NCI-H226 (cell line): ENCODE measurements around the gene FRY.

Source experiments
- DNase-seq: peaks from one replicate; pipeline ENCODE4 v3.0.0-alpha.2; 2015

The FRY gene

GRCh38 chr13:32266130-32266529 is 234.6 kb downstream of the FRY start:
- no peak for DNase-seq

DNA sequence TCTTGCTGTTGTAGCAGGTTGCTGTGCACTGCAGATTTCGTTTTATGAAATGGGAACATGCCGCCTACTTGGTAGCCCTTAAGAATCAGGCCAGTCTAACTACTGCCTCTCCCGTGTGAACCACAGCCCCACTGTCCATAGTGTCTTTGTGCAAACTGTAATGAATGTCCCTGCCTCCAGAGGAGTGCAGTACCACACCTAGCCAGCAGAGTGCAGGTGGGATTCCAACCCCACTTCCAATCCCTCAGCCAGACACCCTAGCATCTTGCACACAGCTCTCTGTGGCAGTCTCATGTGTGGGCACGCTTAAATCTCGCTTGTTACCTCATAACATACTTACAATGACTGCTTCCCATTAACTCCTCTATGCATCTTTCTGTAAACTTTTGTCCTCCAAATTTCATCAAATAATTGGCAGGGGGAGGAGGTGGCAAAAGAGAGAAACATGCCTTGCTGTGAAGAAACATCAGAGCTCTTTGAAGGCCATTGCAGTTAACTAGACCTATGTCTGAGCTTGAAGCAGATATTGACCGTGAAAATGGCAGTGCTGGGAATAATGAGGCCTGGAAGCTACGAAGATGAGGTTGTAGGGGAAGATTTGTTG is 236.4 kb downstream of the FRY start:
- no peak for DNase-seq

DNA sequence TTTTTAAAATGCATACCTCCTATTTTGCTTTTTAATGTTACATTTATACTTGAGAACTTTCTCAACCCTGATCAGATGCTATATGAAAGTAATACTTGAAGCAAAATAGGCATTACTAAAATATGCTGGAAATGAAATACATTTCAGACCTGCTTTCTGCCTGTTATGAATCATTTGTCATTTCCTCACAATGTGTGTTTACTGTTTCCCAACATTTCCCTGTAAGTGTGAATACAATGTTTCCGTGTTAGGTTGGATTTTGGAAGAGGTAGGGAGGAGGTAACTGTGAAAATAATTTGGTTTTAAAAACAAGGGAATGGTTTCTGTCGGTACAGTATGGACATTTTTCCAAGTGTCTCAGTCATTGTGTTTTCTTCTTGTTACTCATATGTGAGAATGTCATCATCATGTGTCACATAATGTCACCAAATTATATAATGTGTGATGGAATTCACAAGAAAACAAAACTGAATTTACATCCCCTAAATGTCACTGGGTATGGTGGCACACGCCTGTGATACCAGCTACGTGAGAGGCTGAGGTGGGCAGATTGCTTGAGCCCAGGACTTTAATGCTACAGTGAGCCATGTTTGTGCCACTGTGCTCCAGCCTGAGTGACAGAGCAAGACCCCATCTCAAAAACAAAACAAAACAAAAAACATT is 240.6 kb downstream of the FRY start:
- DNase-seq: no peak

GRCh38 chr13:32277839-32278238 is 246.3 kb downstream of the FRY start:
- DNase-seq: no peak

GRCh38 chr13:32278426-32278825 is 246.9 kb downstream of the FRY start:
- DNase-seq: no peak

DNA sequence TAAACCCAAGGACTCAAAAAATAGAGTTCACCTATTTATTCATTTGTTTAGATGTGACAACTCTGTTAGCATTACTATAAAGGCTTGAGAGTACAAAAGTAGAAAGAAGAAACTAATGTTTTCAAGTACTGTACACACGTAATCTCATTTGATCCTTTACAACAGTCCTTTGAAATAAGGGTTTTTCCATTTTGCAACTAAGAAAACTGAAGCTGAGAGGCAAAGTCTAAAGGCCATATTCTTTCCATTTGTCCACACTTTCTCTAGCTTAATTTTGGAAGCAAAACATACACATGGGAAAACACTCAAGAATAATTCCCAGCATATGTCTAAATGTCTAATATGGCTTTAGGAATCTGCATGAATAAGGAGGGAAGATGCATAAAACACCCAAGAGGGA is 249.5 kb downstream of the FRY start:
- DNase-seq: no peak

DNA sequence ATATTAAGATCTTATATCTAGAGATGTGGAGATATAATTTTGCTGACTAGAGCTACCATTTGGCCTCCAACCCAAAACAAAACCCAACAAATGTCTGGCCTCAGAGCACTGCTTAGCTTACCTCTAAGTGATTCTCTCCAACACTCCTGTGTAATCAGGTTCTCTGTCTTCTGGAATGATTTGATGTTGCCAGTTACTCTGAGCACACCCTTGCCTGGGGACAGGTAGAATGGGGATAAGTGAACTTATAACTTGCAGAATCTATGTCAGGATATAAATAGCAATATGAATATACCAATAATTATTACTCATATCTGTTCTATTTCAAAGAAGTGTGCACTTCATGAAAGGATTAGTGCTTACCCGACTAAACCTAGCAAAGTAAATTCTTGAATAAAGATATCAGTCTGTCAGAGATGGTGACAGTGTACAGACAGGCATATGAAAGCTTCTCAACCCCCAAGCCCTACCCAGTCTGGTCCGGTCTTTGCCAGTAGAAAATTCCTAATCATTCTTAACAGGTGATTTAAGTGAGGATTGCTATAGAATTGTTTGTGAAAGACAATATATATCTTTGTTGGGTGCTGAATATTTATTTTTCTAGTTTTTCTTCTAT is 250.6 kb downstream of the FRY start:
- no peak for DNase-seq

- peak; percentile 12 for DNase-seq
These were observed 253.5 kb downstream of the FRY start for GRCh38 chr13:32284927-32285632.

- DNase-seq: no peak
These were observed 254.0 kb downstream of the FRY start for GRCh38 chr13:32285633-32285965.

- no peak for DNase-seq
These were observed 265.6 kb downstream of the FRY start for GRCh38 chr13:32297206-32297605.

GRCh38 chr13:32298695-32299094 is 267.1 kb downstream of the FRY start:
- no peak for DNase-seq

DNA sequence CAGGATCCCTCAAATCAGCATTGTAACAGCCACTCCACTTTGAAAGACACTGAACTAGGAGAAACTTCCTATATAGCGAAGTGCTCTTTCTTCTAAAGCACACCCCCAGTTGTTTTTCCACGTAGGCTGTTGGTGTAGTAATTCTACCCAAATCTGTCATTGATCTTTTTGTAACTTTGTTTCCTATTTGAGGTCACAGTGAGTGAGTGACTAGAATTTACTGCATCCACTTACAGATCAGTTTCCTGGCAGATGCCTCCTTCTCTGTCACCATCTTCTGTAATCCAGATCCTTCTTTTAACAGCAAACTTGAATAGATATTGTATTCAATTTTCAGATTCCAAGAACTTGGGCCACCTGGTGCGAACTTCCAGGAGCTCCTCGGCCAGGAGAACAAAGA is 268.3 kb downstream of the FRY start:
- DNase-seq: no peak

DNA sequence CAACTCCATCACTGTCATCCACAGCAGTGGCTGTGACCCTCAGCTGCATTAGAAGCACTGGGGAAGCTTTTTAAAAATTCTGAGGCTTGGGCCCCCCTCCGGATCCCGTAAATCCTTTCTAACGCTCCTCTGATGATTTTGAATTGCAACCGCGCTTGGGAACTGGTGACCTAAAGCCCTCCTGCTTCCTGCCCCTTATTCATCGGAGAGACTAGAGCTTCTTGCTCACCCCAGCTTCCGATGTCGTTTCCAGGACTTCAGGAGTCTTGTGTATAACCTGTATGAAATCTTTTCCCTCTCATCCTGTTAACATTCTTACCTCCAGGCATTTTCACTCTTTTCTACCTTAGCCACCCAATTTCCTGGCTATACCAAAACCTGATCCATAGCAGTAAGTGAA is 268.8 kb downstream of the FRY start:
- no peak for DNase-seq

- no peak for DNase-seq
These were observed 269.3 kb downstream of the FRY start for GRCh38 chr13:32300920-32301319.

DNA sequence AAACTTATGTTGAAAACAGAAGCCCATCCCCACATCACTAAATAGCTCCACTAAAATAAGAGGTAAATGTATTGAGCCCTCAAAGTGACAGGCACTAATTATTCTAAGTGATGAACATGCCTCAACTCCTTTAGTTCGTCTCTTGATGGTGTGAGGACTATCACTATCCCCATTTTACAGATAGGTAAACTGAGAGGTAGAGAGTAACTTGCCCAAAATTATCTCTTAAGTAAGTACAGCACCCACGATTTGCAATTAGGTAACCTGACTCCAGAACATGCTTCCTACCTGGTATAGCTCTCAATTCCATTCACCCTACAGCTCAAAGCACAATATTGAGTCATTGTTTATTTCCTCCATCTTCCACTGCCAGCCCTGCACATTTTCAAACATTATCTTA is 270.9 kb downstream of the FRY start:
- no peak for DNase-seq

GRCh38 chr13:32305646-32306045 is 274.1 kb downstream of the FRY start:
- no peak for DNase-seq

- DNase-seq: no peak
These were observed 277.9 kb downstream of the FRY start for GRCh38 chr13:32309312-32310133.

DNA sequence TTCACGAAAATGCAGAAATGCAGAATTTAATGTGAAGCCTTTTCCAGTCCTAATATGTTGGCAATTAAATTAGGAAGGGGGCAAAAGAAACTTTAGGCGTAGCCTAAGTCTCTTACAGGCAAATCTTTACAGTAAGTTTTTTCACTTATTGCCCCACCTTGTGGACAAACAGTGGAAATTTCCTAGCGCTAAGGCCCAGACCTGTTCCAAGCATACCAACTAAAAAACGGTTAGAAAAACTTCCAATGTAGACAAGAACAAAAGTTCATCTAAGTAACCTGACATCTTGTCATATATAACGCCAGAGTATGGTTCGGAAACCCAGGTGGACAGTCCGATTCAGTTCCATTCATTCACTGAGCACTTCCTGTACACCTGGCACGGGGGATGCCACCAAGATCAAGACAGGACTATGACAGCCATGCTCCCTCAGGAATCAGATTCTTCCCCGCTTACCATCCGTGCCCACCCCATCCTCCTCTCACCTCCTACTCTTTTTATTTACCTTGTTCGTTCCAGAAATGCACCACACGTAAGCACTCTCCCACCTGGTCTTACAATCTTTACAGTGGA is 278.6 kb downstream of the FRY start:
- DNase-seq: peak; percentile 7

GRCh38 chr13:32311188-32311897 is 279.8 kb downstream of the FRY start:
- no peak for DNase-seq

DNA sequence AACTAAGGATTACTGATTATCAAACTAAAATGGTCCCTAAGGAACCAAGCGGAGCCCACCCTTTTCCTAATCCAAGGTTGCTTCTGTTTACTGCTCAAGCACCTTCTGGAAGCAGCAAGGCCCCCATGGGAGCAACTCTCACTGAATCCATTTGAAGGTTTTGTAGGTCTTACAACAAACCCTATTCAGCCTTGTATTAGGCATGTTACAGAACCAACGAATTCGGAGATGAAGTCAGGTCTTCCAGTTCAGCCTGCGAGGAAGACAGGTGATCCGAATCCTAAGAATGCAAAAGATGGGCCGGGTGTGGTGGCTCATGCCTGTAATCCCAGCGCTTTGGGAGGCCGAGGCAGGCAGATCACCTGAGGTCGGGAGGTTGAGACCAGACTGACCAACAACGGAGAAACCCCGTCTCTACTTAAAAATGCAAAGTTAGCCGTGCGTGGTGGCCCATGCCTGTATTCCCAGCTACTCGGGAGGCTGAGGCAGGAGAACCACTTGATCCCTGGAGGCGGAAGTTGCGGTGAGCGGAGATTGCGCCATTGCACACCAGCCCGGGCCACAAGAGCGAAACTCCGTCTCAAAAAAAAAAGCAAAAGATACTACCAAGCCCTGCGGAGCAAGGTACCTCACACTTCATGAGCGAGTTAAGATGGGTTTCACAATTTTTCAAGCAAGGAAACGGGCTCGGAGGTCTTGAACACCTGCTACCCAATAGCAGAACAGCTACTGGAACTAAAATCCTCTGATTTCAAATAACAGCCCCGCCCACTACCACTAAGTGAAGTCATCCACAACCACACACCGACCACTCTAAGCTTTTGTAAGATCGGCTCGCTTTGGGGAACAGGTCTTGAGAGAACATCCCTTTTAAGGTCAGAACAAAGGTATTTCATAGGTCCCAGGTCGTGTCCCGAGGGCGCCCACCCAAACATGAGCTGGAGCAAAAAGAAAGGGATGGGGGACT is 283.0 kb downstream of the FRY start:
- peak; percentile 14 for DNase-seq
